HCT116 (cell line): ENCODE data around the gene TRPC4.

Experiments used
- CTCF ChIP-seq, 3 experiments: fragments of 200-600 bp in 1 of 3; sonication (generic) in 1 of 3; IDR thresholded peaks in 2 of 3; conservative IDR thresholded peaks in 1 of 3; 2 replicates each; pipeline ENCODE4 v1.5.1; 2012 to 2017; ENCODE audit warnings: low read depth in 2 of 3, low read length in 2 of 3, antibody characterized with exemption in 1 of 3, borderline replicate concordance in 1 of 3, control low read depth in 1 of 3, mild to moderate bottlenecking in 1 of 3, mixed read lengths in 1 of 3, mixed run types in 1 of 3, moderate library complexity in 1 of 3; ENCODE audit not compliant: insufficient read depth in 1 of 3
- EZH2 ChIP-seq: fragments of 200-600 bp; sonication (generic); IDR thresholded peaks from 2 replicates; pipeline ENCODE4 v1.6.1; 2017; ENCODE audit warnings: antibody characterized with exemption, mixed run types
- REST ChIP-seq: IDR thresholded peaks from 2 replicates; pipeline ENCODE4 v1.6.1; 2012; ENCODE audit warnings: low read depth

GRCh38 chr13:37597477-37598025 lies 272.0 kb downstream of the TRPC4 start:
- no peak for TF ChIP-seq EZH2
- TF ChIP-seq CTCF (IDR thresholded peaks at IDR 0.05 in 2 of 3, conservative IDR thresholded peaks at IDR 0.05 in 1 of 3; ENCODE audit: borderline replicate concordance in 1 of 3, insufficient read depth in 1 of 3, low read depth in 2 of 3, low read length in 2 of 3) = no peak
- TF ChIP-seq REST = no peak
